Heart left ventricle (tissue), 16 donors: Measurements from ENCODE around the gene MINDY4. TPM values are rescaled to one million over a fixed set of nuclear protein-coding genes. Genes with fewer than 3 reads are reported as not detected.

Experiments used
- ATAC-seq, 4 donors: fragments of 200-7000 bp; cut with Tn5 transposase; one replicate each; pipeline ENCODE4 v1.9.1; 2020 to 2022; ENCODE audit warnings: moderate library complexity in 4 of 4, mild to moderate bottlenecking in 3 of 4, moderate number of reproducible peaks in 1 of 4
- DNase-seq, 5 donors: peaks; one replicate each; pipeline ENCODE4 v3.0.0-alpha.2; 2020
- H3K27ac ChIP-seq, 12 donors: fragments of 200-600 bp; sonication (generic) in 4 of 12; one replicate each; pipeline versions ENCODE4 v1.5.0 to v1.8.0; 2016 to 2022; ENCODE audit warnings: mild to moderate bottlenecking in 2 of 12
- H3K27me3 ChIP-seq, 9 donors: fragments of 200-600 bp; sonication (generic) in 2 of 9; one replicate each; pipeline versions ENCODE4 v1.5.1 to v1.8.0; 2016 to 2022; ENCODE audit warnings: mild to moderate bottlenecking in 3 of 9
- H3K36me3 ChIP-seq, 9 donors: fragments of 200-600 bp; sonication (generic) in 2 of 9; one replicate each; pipeline versions ENCODE4 v1.5.0 to v1.8.0; 2018 to 2022; ENCODE audit warnings: mild to moderate bottlenecking in 2 of 9
- H3K4me1 ChIP-seq, 12 donors: fragments of 200-600 bp; sonication (generic) in 4 of 12; one replicate each; pipeline versions ENCODE4 v1.5.0 to v1.8.0; 2016 to 2022; ENCODE audit warnings: mild to moderate bottlenecking in 3 of 12
- H3K4me3 ChIP-seq, 12 donors: fragments of 200-600 bp; sonication (generic) in 4 of 12; one replicate each; pipeline versions ENCODE4 v1.5.0 to v1.8.0; 2017 to 2022; ENCODE audit warnings: mild to moderate bottlenecking in 9 of 12, moderate library complexity in 4 of 12
- H3K9me3 ChIP-seq, 12 donors: fragments of 200-600 bp; sonication (generic) in 4 of 12; one replicate each; pipeline versions ENCODE4 v1.5.0 to v1.8.0; 2016 to 2022; ENCODE audit warnings: mild to moderate bottlenecking in 1 of 12
- CTCF ChIP-seq, 12 donors: fragments of 200-600 bp; sonication (generic) in 4 of 12; IDR thresholded peaks; one replicate each; pipeline versions ENCODE4 v1.5.0 to v1.8.0; 2018 to 2022; ENCODE audit warnings: antibody characterized with exemption in 12 of 12, mild to moderate bottlenecking in 5 of 12
- POLR2A ChIP-seq, 2 donors: fragments of 450-650 bp; IDR thresholded peaks; one replicate each; pipeline ENCODE4 v1.6.1; 2017; ENCODE audit warnings: antibody characterized with exemption in 2 of 2, mild to moderate bottlenecking in 2 of 2, moderate library complexity in 2 of 2
- WGBS, 4 donors: extraction: QIAGEN DNeasy Blood & Tissue Kit in 2 of 4; methylation state at CpG; one replicate each; pipeline versions ENCODE4 v1.1.5 to v1.1.7; 2013 to 2018; 5-methylcytosine and 5-hydroxymethylcytosine counted together
- intact Hi-C, 10 donors: fragments of 100-400 bp; cut with DNase I; formaldehyde crosslinking; loops; one replicate each; pipeline versions ENCODE4 v1.11.1 to v1.14.2; 2022
- polyA plus RNA-seq, 2 donors: library from polyadenylated mRNA; stranded (reverse); fragments of 200-250 nt; gene quantifications; one replicate each; pipeline ENCODE4 v1.2.3, GENCODE V29; 2013
- total RNA-seq, 9 donors: library from RNA; depleted of rRNA in 2 of 9; stranded (reverse); fragments of >200 nt in 2 of 9; fragmentation: NEBNext Ultra II Directional in 3 of 9; extraction: Animal tissue kit (Norgen Biotek cat#: 25700) in 3 of 9; gene quantifications; one replicate each; pipeline versions ENCODE4 v1.1.0 to v1.2.4, GENCODE V29; 2016 to 2023
- donor health status: ischemic (EF 13 %, LVEDD 7.1; RV severe dilation, severe dysfunction).
- donor health status: healthy with polysubstance abuse.
- donor health status: DM: no; HTN: yes; CAD: no.
- donor health status: DM: no; HTN: no; CAD: no.
- donor health status: ischemic (EF 25% LVEDD 6.9; RV normal size, moderate dysfunction).
- donor health status: ischemic (EF 25% LVEDD 5.7; RV mildly dilated, moderate dysfunction).
- donor health status: healthy.
- donor health status: DM: yes; HTN: yes; CAD: no.
- donor health status: ischemic (EF 35%, LVEDD 5.7; RV mildly dilated, moderate dysfunction).
- donor health status: nonischemic (EF 11% LVEDD 7.7; RV severe dilation, severe dysfunction).
- donor health status: DM: yes; HTN: yes; CAD: no.
- donor health status: PGD.
- donor health status: ischemic (EF 29% LVEDD 5.4; RV normal size, mild dysfunction).
- donor health status: nonischemic (EF 23%, LVEDD 6.1; RV moderate dilation, normal function).

The MINDY4 gene
- total and polyA plus RNA-seq, 11 donors, result 1.3 to 6.0 (median 2.9) TPM

- Histone ChIP-seq H3K27ac (peak overlapping the region in 6 of 12 donors; percentile 5 to 59 (median 26)), H3K4me1 (peaks cover 0 to 47% (median 21%) of the 10 kb centered on the region in 12 donors), H3K27me3 (no peaks in the 10 kb centered on the region), H3K4me3 (no peak overlapping the region), H3K36me3 (peaks cover 0 to 38% (median 10%) of the 10 kb centered on the region in 9 donors), H3K9me3 (peaks cover 0 to 10% (median 0%) of the 10 kb centered on the region in 12 donors)
- WGBS, 4 donors, result 69 to 92% (median 74%) methylated on average over 1 to 2 of the region's 2 CpGs
- intact Hi-C loops, result loop anchor here in 2 of 10 donors (5.0 kb wide), 3 partner anchors 34 to 59 kb away; no protein-coding TSS in a partner anchor
- ATAC-seq (no peak), DNase-seq (no peak)
- no peak for TF ChIP-seq CTCF (IDR thresholded peaks at IDR 0.05)
- no peak for TF ChIP-seq POLR2A (IDR thresholded peaks at IDR 0.05)
Observed at GRCh38 chr7:30873207-30873606, 102.0 kb downstream of the MINDY4 start.

DNA sequence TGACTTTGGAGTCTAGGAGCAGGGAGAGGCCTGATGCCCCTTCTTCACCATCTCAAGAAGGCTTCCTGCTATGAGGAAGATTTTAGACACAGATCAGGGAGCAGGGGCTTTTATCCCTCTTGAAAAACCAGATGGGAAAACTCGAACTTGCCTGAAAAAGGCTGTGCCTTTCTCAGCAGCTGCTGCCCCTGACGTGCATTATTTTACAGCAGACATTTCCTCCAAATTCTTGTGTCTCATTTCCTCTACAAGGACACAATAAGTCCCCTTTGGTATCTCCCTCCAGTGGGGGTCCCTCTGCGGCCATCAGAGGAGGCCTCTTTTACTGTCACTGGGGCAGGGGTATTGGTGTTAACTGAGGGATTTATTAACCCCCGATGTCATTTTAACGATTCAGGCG, 102.4 kb downstream of the MINDY4 start:
- intact Hi-C loops, result loop anchor here in 2 of 10 donors (5.0 kb wide), 3 partner anchors 34 to 59 kb away; no protein-coding TSS in a partner anchor
- 67 to 76% (median 72%) methylated on average over 6 of the region's 6 CpGs for WGBS, 4 donors
- peak overlapping the region in 7 of 12 donors; percentile 5 to 59 (median 22) for H3K27ac ChIP-seq

DNA sequence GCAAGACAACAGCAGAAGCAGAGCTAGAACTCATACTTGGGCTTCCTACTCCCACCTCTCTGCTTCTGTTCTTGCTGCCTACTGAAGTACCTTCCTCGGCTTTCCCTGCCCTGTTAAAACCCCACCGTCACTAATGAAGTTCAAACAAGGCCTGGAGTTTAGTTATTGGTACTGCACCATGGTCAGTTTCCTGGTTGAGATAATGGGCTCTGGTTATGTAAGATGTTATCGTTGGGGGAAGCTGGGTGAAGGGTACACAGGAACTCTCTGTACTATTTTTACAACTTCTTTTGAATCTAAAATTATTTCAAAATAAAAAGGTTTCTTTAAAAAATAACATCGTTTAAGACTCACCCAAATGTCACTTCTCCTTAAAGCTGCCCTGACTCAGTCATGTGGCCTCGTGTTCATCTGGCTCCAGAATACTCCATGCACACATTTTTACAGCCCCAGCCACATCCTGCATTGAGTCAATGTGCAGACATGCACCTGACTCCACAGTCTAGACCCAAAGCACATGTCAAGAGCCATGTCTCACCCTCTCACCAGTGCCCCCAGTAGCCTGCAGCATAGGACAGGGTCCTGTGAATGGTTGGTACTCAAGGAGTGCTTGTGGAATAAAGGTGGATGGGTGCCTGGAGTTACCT, 103.6 kb downstream of the MINDY4 start:
- H3K36me3 ChIP-seq, result peaks cover 0 to 34% (median 10%) of the 10 kb centered on the region in 9 donors
- H3K4me1 ChIP-seq, result peaks cover 0 to 34% (median 17%) of the 10 kb centered on the region in 12 donors
- H3K9me3 ChIP-seq, result peaks cover 0 to 10% (median 0%) of the 10 kb centered on the region in 12 donors
- DNase-seq (peak in 1 of 5 donors; percentile 19), ATAC-seq (no peak)
- peak overlapping the region in 1 of 12 donors; percentile 56 for H3K27ac ChIP-seq
- intact Hi-C loops, result loop anchor here in 2 of 10 donors (5.0 kb wide), 3 partner anchors 33 to 58 kb away; no protein-coding TSS in a partner anchor
- TF ChIP-seq CTCF (IDR thresholded peaks at IDR 0.05) (no peak), POLR2A (IDR thresholded peaks at IDR 0.05) (no peak)
- WGBS, 4 donors, result 74 to 89% (median 83%) methylated on average over 5 of the region's 5 CpGs
- no peak overlapping the region for H3K4me3 ChIP-seq
- H3K27me3 ChIP-seq, result no peaks in the 10 kb centered on the region

More for the DNA sequence above, 102.4 kb downstream of the MINDY4 start:
- no peak for ATAC-seq
- Histone ChIP-seq H3K36me3 (peaks cover 0 to 38% (median 10%) of the 10 kb centered on the region in 9 donors), H3K4me3 (no peak overlapping the region), H3K4me1 (peaks cover 0 to 42% (median 21%) of the 10 kb centered on the region in 12 donors), H3K9me3 (peaks cover 0 to 10% (median 0%) of the 10 kb centered on the region in 12 donors), H3K27me3 (no peaks in the 10 kb centered on the region)
- DNase-seq, result peak in 1 of 5 donors; percentile 35
- TF ChIP-seq POLR2A (IDR thresholded peaks at IDR 0.05), result no peak

- DNase-seq (peak in 2 of 5 donors; percentile 35 to 44), ATAC-seq (peak; percentile 29 to 76 (median 43))
- H3K27ac ChIP-seq, result peak overlapping the region in 10 of 12 donors; percentile 26 to 73 (median 56)
- no peak overlapping the region for H3K4me3 ChIP-seq
- no peaks in the 10 kb centered on the region for H3K27me3 ChIP-seq
- intact Hi-C loops, result no loop called here
- 58 to 73% (median 65%) methylated on average over 9 of the region's 9 CpGs for WGBS, 4 donors
- peaks cover 0 to 10% (median 0%) of the 10 kb centered on the region in 12 donors for H3K9me3 ChIP-seq
- peaks cover 0 to 20% (median 10%) of the 10 kb centered on the region in 12 donors for H3K4me1 ChIP-seq
- peaks cover 0 to 30% (median 10%) of the 10 kb centered on the region in 9 donors for H3K36me3 ChIP-seq
- no peak for TF ChIP-seq CTCF (IDR thresholded peaks at IDR 0.05)
- no peak for TF ChIP-seq POLR2A (IDR thresholded peaks at IDR 0.05)
Observed at GRCh38 chr7:30877015-30877769, 106.0 kb downstream of the MINDY4 start.
